ENCODE data around the gene PCGF6. TPM values are rescaled to one million over a fixed set of nuclear protein-coding genes. Genes with fewer than 3 reads are reported as not detected.
"Not testable (repeated sequence)": the region's sequence is repeated elsewhere in the genome, so short reads cannot be mapped to it uniquely, and the experiment has no call there.

PCGF6 gene
- 10 to 100 TPM; 13.7 to 17.1 (median 14.9) TPM for polyA plus RNA-seq (ENCODE audit: insufficient read length in 4 of 4)

DNA sequence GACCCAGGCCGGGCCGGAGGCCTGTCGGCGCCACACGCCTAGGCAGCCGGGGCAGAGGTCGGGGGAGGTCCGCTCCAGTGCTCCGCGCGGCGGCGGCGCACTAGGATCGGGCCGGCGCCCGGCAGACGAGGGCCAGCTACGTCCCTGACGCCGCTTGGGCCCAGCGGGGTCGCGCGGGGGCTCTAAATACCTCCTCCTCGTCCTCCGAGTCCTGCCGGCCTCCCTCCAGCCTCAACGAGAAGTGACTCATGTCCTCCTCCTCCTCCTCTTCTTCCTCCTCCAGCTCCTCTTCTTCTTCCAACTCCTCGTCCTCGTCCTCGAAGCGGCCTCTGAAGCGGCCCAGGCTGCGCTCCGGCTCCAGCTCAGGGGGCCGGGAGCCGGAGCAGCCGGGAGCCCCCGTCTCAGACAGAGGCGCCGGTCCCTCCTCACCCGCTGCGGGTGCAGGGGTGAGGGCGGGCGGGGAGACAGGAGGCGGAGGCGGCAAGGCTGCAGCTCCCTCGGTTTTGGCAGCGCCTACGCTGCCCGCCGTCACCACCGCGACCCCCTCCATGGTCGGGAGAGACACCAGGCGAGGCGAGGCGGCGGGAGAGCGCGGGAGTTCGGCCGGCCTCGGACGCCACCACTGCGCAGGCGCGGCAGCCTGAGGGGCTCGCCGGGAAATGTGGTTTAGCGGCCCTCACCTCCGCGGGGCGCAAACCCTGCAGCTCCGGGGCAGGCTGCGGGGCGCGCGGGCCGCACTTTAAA is at the start of gene PCGF6:
Gene PCGF6 (minus strand): TSS at position 624 of the 744 bp plus-strand sequence. CDS start 74 bp downstream, at position 550.
- peak; percentile 57 to 72 (median 68) for DNase-seq (ENCODE audit: low read depth in 4 of 4, low spot score in 3 of 4)

DNA sequence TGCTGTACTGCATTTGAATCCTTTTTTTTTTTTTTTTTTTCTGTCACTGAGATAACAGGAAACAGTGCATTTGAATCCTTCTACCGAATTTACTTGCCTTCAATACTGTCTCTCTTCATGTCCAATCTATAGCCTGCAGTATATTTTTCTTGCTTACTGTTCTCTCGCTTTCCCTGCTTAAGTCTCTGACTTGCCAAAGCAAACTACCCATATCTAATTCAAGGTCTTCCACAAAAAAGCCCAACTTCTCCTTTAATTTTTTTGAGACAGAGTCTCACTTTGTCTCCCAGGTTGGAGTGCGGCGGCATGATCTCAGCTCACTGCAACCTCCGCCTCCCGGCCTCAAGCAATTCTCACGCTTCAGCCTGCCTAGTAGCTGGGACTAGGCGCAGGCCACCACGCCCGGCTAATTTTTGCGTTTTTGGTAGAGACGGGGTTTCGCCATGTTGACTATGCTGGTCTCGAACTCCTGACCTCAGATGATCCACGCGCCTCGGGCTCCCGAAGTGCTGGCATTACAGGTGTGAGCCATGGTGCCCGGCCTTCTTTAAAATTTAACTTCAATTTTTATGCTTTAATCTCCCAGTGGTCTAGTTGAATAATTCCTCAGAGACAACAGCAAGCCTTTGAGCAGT is 46.4 kb upstream of the PCGF6 start:
- no peak for DNase-seq (ENCODE audit: low read depth in 4 of 4, low spot score in 3 of 4)

DNA sequence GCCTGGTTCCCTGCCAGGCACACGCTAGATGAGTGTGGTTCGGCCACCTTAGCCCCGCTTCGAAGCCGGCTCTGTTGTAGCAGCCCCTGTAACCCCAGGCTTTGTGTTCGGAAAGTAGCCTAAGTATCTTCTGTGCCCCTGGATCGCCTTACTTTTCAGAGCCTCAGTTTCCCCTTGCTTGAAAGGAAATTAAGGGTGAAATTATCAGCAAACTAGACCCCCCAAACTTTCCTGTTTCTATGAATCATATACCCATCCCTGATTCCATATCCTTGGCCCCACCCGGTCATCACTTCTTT is 45.8 kb upstream of the PCGF6 start:
- no peak for DNase-seq (ENCODE audit: low read depth in 4 of 4, low spot score in 3 of 4)

GRCh38 chr10:103396067-103396788 is 45.3 kb upstream of the PCGF6 start, which contains the start of the genes ATP5MK and PDCD11:
Gene ATP5MK (minus strand): TSS chr10:103396475. CDS start chr10:103392457, 4,018 bp downstream.
Gene PDCD11 (plus strand): TSS chr10:103396626. CDS start chr10:103398427, 1,801 bp downstream.
- DNase-seq (ENCODE audit: low read depth in 4 of 4, low spot score in 3 of 4), result peak; percentile 91 to 97 (median 94)

- peak in 1 of 4 donors; percentile 5 for DNase-seq (ENCODE audit: low read depth in 4 of 4, low spot score in 3 of 4)
Observed at GRCh38 chr10:103395754-103396066, 44.8 kb upstream of the PCGF6 start.

DNA sequence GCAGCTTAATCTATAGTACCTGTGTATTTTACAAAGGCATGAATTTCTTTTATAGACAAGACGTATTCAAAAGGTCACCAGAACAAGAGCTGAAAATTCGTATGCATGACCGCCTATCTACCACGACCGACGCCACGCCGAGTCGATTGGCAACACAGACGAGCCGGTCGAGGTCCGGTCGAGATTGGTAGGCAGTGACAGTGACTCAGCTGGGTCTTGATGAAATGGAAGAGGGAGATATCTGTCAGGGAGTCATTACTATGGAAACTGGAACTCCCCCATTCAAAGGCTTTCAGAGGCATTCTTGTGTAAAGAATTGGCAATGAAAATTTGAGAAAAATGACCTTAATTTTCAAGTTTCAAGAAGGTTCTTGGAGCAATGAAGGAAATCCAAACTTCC is 43.2 kb upstream of the PCGF6 start:
- DNase-seq (ENCODE audit: low read depth in 4 of 4, low spot score in 3 of 4), result no peak

- DNase-seq (ENCODE audit: low read depth in 4 of 4, low spot score in 3 of 4), result no peak
Observed at GRCh38 chr10:103382769-103383168, 31.8 kb upstream of the PCGF6 start.

DNA sequence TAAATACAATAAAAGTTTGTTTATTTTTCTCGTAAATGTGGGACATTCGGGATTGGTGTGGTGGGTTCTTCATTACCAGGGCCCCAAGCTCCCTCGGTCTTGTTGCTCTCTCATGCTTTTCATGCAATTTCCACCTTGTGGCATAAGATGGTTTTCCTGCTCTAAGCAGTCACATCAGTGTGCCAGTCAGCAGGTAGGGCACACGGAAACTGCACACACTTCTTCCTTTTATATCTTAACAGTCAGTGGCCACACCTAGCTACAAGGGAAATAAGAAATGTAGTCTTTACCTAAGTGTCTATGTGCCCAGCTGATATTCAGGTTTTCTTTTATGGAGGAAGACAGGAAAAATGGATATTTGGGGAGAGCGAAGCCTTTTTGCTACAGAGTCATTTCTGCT is 23.3 kb upstream of the PCGF6 start:
- DNase-seq (ENCODE audit: low read depth in 4 of 4, low spot score in 3 of 4), result no peak

DNA sequence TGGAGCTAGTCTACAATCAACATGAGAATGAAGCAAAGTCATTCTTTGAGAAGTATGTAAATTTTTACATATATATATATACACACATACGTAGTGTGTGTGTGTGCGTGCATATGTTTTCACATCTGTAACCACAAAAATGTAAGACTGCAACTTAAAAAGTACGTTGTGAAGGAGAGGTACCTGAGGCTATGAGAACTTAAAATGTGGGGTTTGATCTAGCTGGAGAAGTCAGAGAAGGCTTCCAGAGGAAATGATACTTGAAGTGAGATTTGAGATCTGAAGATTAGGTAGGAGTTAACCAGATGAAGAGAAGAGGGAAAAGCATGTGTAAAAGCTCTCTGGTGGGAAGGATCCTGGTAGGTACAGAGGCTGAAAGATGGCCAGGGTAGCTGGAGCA is 22.6 kb upstream of the PCGF6 start:
- DNase-seq (ENCODE audit: low read depth in 4 of 4, low spot score in 3 of 4), result no peak

DNA sequence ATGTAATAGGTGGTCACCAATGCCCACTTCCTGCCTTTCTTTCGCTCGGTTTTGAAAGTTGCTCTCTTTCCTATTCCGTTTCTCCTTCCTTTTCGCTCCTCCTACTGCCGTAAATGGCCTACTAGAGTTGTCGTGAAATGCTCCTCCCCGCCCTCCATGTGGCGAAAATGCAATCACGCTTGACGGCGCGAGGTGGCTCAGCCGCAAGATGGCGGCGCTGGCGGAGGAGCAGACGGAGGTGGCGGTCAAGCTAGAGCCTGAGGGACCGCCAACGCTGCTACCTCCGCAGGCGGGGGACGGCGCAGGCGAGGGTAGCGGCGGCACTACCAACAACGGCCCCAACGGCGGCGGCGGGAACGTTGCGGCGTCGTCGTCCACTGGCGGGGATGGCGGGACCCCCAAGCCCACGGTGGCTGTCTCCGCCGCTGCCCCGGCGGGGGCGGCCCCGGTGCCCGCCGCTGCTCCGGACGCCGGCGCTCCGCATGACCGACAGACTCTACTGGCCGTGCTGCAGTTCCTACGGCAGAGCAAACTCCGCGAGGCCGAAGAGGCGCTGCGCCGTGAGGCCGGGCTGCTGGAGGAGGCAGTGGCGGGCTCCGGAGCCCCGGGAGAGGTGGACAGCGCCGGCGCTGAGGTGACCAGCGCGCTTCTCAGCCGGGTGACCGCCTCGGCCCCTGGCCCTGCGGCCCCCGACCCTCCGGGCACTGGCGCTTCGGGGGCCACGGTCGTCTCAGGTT is 17.0 kb upstream of the PCGF6 start, which contains the start of gene TAF5:
Gene TAF5 (plus strand): TSS at position 195 of the 737 bp plus-strand sequence. CDS start 14 bp downstream, at position 209.
- DNase-seq (ENCODE audit: low read depth in 4 of 4, low spot score in 3 of 4), result peak; percentile 84 to 94 (median 91)

- no peak for DNase-seq (ENCODE audit: low read depth in 4 of 4, low spot score in 3 of 4)
Observed at GRCh38 chr10:103367379-103367781, 16.4 kb upstream of the PCGF6 start.

DNA sequence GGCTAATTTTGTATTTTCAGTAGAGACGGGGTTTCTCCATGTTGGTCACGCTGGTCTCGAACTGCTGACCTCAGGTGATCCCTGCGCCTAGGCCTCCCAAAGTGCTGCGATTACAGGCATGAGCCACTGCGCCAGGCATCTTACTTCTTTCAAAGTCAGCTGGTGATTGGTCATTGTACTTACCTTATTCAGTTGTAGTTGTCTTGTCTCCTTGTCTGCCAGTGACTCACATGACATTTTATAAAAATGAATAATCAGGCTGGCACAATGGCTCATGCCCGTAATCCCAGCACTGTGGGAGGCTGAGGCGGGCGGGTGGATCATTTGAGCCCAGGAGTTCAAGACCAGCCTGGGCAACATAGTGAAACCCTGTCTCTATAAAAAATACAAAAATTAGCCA is 9.9 kb upstream of the PCGF6 start:
- not testable (repeated sequence) for DNase-seq (ENCODE audit: low read depth in 4 of 4, low spot score in 3 of 4)

GRCh38 chr10:103359493-103359892 is 8.6 kb upstream of the PCGF6 start:
- DNase-seq (ENCODE audit: low read depth in 4 of 4, low spot score in 3 of 4), result not testable (repeated sequence)

GRCh38 chr10:103355906-103356599 is 5.1 kb upstream of the PCGF6 start:
- DNase-seq (ENCODE audit: low read depth in 4 of 4, low spot score in 3 of 4), result no peak

GRCh38 chr10:103354567-103354966 is 3.6 kb upstream of the PCGF6 start:
- DNase-seq (ENCODE audit: low read depth in 4 of 4, low spot score in 3 of 4), result not testable (repeated sequence)

GRCh38 chr10:103353281-103353680 is 2.3 kb upstream of the PCGF6 start:
- no peak for DNase-seq (ENCODE audit: low read depth in 4 of 4, low spot score in 3 of 4)

- no peak for DNase-seq (ENCODE audit: low read depth in 4 of 4, low spot score in 3 of 4)
Observed at GRCh38 chr10:103350175-103350516, 794 bp downstream of the PCGF6 start.

DNA sequence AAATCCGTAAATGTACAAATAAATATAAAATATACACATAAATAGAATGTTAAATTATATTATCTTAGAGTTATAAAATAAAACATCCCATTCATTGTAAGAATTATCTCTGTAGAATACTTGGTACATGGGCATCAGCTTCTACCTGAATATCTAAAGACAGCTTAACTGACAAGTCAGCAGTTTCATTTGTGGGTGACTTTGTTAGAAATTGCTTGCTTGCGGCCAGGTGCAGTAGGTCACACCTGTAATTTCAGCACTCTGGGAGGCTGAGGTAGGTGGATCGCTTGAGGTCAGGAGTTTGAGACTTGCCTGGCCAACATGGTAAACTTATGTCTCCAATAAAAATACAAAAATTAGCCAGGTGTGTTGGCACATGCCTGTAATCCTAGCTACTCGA is 14.6 kb downstream of the PCGF6 start:
- DNase-seq (ENCODE audit: low read depth in 4 of 4, low spot score in 3 of 4), result no peak

- no peak for DNase-seq (ENCODE audit: low read depth in 4 of 4, low spot score in 3 of 4)
Observed at GRCh38 chr10:103334567-103334966, 16.4 kb downstream of the PCGF6 start.

GRCh38 chr10:103333934-103334520 is 16.9 kb downstream of the PCGF6 start:
- no peak for DNase-seq (ENCODE audit: low read depth in 4 of 4, low spot score in 3 of 4)
